ENCODE data around the gene CLBA1.
"Not testable (repeated sequence)": the region's sequence is repeated elsewhere in the genome, so short reads cannot be mapped to it uniquely, and the experiment has no call there.

CLBA1 gene

DNA sequence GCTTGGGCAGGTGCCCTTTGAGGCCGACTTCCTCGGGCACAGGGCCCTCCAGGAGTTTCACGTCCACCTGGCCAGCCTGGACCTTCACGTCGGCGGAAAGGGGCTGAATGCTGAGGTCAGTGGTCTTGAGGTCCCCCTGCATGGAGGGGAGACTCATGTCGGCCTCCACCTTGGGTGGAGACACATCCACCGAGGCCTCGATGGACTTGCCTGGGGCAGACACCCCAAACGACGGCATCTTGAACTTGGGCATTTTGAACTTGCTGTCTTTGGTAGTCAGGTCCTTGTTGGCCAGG lies 36.9 kb upstream of the CLBA1 start:
- no peak for DNase-seq

DNA sequence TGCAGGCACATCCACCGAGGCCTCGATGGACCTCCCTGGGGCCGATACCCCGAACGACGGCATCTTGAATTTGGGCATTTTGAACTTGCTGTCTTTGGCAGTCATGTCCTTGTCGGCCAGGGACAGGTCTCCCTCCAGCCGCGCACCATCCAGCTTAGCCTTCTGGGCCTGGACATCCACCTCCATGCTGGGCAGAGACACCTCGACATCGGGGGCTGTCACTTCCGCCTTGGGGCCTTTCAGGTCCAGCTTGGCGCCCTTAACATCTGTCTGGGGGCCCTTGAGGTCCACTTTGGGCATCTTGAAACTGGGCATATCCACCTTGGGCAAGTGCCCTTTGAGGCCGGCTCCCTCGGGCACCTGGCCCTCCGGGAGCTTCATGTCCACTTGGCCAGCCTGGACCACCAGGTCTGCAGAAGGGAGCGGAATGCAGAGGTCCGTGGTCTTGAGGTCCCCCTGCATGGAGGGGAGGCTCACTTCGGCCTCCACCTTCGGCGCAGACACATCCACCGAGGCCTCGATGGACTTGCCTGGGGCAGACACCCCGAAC lies 36.1 kb upstream of the CLBA1 start:
- DNase-seq = not testable (repeated sequence)

DNA sequence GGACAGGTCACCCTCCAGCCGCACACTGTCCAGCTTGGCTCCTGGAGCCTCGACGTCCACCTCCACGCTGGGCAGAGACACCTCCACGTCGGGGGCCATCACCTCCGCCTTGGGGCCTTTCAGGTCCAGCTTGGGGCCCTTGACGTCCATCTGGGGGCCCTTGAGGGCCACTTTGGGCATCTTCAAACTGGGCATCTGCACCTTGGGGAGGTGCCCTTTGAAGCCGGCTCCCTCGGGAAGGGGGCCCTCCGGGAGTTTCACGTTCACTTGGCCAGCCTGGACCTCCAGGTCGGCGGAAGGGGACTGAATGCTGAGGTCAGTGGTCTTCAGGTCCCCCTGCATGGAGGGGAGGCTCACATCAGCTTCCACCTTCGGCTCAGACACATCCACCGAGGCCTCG lies 35.6 kb upstream of the CLBA1 start:
- DNase-seq = no peak

DNA sequence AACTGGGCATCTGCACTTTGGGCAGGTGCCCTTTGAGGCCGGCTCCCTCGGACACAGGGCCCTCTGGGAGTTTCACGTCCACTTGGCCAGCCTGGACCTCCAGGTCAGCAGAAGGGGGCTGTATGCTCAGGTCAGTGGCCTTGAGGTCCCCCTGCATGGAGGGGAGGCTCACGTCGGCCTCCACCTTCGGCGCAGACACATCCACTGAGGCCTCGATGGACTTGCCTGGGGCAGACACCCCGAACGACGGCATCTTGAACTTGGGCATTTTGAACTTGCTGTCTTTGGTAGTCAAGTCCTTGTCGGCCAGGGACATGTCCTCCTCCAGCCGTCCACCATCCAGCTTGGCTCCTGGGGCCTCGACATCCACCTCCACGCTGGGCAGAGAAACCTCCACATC lies 34.9 kb upstream of the CLBA1 start:
- DNase-seq = not testable (repeated sequence)

DNA sequence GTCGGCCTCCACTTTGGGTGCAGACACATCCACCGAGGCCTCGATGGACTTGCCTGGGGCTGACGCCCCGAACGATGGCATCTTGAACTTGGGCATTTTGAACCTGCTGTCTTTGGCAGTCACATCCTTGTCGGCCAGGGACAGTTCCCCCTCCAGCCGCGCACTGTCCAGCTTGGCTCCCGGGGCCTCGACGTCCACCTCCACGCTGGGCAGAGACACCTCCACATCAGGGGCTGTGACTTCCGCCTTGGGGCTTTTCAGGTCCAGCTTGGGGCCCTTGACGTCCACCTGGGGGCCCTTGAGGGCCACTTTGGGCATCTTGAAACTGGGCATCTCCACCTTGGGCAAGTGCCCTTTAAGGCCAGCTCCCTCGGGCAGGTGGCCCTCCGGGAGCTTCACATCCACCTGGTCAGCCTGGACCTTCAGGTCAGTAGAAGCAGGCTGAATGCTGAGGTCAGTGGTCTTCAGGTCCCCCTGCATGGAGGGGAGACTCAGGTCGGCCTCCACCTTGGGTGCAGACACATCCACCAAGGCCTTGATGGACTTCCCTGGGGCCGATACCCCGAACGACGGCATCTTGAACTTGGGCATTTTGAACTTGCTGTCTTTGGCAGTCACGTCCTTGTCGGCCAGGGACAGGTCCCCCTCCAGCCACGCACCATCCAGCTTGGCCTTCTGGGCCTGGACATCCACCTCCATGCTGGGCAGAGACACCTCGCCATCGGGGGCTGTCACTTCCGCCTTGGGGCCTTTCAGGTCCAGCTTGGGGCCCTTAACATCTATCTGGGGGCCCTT lies 33.5 kb upstream of the CLBA1 start:
- not testable (repeated sequence) for DNase-seq

DNA sequence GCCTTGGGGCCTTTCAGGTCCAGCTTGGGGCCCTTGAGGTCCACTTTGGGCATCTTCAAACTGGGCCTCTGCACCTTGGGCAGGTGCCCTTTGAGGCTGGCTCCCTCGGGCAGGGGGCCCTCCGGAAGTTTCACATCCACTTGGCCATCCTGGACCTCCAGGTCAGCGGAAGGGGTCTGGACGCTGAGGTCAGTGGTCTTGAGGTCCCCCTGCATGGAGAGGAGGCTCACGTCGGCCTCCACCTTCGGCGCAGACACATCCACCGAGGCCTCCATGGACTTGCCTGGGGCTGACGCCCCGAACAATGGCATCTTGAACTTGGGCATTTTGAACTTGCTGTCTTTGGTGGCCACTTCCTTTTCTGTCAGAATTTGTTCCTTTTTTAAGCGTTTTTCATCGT lies 32.5 kb upstream of the CLBA1 start:
- no peak for DNase-seq

DNA sequence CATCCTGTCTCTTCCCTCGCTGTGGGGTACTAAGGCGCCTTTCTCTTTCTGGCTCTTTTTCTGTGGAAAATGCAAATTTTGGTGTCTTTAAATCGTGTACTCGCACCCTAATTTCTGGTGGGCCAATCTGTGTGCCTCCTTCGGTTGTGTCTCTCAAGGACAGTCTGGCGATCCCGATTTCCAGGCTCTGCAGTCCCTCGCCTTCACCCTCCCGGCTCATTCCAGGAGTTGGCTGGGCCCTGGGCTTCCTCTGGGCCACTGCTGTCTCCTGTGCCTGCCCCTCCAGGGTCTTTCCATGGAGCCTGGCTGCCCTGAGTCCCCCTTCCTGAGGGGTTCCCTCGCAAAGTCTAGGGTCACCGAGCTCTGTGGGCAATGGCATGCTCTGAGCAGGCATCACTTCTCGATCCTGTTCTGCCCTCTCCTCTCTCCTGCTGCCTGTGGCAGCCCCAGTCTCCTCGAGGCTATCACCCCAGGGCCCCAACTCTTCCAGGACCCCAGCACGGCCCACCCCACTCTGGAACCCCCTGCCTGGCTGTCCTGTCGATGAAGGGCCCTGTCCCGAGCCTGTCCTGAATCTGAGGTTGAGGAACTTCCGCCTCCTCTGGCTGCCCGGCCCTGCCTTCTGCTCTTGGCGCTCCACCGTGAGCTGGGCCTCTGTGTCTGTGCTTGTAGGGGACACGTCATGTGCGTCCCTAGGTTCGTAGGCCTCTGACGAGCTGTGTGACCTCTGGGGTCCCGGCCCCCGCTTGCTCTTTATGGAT lies 31.5 kb upstream of the CLBA1 start:
- DNase-seq = no peak

DNA sequence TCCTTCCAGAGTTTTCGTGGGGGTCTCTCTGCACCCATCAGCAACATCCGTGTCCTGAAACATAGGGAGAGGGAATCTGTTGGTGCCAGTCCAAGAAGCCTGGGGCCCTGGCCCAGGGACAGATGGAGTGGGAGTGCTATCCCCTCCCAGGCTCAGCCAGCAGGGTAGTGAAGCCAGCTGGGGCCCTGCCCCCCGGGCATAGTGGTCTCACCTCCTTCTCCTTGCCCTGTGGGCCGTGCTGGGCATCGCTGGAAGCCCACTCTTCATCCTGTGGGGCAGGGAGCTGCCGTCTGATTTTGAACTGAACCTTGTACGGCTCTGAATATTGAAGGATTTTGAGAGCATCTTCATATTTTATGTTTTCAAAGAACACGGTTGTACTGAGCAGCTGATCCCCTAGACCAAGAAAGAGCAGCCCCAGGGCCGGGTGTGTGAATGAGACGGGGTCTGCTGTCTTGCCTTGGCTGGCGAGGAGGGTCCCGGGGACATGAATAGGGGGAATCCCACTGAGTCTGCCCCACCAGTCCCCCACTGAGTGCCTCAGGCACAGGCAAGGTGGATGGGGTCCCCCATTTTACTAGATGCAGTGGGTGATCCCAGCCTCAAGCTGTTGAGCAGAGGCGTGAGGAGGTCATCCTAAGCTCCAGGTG lies 30.7 kb upstream of the CLBA1 start:
- no peak for DNase-seq

DNA sequence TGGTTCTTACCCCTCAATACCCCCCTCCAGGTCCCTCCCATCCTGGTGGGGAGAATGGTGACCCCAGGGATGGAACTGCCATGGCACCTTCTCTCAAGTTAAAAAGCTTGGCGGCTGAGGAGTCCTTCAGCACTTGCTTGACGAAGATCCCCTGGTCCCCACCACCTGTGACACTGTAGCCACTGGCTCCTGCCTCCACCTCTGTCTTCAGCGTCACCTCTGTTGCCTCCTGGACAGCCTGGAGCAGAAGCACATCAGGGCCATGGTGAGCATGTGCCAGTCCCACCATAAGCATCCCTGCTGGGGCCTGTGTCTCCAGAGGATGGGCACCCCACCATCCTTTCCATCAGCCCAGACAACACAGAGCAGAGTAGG lies 30.2 kb upstream of the CLBA1 start:
- no peak for DNase-seq

DNA sequence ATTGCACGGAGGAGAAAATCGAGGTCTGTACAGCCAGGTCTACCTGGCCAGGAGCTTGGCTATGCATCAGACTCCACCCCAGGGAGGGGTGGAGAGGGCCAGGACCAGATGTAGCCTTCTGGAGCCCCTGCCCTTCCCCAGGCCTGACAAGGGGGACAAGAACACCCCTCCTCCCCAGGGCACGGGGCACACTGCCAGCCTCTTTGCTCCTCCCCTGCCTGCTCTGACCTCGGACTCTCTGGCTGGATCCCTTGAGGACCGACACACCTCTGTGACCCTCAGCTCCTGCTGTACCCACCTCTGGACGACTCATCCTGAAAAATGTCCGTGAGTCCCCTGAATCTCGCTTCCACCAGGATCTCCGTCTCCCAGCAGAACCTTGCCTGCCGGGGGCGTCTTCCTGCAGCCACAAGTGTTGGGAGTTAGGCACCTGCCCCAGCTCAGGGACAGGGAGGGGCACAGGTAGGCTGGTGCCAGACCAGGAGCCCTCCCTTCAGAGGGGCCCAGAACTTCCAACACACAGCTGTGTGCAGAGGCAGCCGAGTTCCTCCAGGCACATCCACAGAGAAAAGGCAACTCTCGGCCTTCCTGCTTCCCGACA lies 29.2 kb upstream of the CLBA1 start:
- no peak for DNase-seq

DNA sequence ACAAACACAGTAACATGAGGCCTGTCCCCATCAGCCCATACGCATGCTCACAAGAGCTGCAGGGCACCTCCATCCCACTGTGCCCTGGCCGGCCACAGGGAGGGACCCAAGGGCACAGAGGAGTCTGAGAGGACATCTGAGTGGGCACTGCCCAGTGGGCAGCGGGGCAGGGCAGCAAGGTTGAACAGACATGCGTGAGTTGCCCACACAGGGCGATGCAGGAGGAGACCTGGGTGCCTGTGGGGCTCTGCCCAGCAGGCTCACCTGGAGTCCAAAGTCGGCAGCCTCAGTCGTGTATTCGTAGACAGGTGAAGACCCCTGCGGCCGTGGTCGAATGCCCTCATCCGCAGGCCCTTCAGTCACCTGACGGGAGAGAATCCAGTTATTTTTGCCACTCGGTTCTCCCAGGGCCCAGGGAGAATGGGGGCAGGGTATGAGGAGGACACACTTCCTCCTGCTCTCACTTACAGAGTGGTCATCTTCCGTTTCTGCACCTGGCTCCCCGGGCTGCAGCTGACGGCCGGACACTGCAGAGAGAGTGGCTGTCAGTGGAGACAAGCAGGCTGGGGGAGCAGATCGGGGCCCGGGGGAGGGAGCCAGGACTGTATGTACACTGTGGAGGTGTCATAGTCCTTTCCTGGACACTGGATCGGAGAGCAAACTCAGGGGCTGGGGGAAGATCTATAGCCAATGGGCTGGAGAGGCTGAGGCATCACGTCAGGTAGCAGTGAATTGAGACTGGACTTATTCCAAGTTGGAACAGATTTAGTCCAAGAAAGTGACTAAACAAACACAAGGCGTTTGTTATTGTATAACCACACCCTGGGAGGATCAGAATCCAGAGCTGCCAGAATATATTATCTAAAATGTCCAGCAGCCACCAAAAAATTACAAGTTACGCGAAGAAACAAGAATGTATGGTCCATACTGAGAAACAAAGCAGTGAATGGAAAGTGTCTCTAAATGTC lies 28.2 kb upstream of the CLBA1 start:
- DNase-seq = no peak

DNA sequence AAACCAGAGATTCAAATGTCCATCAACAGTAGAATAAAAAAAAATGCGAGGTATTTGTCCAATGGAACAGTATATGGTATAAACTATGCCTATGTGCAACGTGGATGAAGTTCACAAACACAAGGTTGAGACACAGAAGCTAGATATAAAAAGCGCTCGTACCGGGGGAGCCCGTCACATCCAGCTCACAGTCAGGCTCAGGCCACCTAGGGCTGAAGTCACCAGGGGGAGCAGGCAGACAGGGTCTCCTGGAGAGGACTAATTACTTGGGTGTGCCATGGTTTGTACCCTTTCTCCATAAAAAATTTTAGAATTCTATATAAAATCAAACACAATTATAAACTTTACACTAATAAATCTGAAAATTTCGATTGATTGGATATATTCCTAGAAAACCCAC lies 21.0 kb upstream of the CLBA1 start:
- DNase-seq = no peak

DNA sequence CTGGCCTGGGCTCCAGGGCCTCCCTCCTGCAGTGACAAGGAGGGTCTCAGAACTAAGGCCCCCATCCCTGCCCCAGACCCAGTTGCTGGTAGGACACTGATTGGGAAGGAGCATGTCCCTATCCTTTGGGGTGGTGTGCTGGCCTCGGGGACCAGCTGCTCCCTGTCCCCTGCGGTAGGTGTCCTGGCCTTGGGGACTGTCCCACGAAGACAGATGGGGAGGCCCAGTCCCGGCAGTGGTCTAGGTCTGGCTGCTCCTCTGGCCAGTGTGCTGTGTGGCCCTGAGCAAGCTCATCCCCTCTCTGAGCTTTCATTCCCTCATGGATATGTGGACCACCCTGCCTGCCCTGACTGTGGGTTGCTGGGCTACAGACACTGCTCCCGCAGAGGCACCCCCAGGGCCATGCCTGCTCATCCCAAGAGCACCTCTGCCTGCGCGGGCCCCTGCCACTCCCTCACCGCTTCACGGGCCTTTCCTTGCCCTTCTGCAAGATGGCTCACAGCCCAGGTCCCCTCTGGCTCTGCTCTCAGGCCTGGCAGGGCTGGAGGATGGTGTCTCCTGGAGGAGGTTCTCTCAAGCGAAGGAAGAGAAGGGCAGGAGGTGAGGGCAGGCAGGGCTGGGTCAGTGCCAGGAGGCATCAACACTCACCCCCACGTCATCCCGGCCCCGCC lies 19.9 kb upstream of the CLBA1 start:
- no peak for DNase-seq

DNA sequence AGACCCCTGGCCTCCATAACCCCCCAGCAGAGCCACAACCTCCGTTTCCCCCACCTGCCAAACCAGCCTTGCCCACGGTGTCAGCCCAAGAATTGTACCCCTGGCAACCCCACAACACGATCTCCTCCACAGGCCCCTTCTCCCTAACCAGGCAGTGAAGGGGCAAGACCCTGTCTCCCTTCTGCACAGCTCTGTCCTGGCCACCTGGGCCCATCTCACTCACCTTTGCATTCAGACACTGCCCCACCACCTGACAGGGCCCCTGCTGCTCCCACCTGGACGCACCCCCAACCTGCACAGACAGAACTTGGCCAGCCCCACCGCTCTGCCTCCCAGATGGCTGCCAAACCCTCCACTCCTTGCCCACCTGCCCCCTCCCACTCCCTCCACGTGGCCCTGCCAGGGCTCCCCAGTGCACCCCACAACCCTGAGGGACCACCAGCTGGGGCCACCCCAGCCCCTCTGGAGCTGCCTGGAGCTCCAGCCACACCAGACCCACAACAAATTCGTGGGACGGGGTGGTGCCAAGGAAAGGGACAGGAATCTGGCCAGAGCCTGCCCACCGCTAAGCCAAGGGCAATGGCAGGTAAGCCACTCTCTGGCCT lies 19.2 kb upstream of the CLBA1 start:
- DNase-seq = no peak

DNA sequence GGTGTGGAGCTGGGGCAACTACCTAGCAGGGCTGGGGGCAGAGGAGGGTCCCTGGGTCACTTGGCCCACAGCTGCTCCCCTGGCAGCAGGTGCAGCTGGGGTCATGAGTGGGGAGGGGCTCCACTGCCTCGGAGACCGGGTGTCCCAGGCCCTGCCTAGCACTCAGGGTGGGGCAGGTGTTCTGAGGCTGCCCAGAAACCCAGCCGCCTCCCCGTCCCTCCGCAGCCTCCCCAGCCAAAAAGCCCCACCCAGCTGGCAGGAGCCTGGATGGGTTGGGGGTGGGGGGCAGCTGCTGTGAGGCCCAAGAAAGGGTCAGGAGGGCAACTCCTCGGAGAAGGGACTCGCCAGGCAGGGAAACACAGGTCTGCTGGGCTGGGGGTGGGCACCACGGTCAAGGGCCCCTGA lies 18.6 kb upstream of the CLBA1 start:
- no peak for DNase-seq

DNA sequence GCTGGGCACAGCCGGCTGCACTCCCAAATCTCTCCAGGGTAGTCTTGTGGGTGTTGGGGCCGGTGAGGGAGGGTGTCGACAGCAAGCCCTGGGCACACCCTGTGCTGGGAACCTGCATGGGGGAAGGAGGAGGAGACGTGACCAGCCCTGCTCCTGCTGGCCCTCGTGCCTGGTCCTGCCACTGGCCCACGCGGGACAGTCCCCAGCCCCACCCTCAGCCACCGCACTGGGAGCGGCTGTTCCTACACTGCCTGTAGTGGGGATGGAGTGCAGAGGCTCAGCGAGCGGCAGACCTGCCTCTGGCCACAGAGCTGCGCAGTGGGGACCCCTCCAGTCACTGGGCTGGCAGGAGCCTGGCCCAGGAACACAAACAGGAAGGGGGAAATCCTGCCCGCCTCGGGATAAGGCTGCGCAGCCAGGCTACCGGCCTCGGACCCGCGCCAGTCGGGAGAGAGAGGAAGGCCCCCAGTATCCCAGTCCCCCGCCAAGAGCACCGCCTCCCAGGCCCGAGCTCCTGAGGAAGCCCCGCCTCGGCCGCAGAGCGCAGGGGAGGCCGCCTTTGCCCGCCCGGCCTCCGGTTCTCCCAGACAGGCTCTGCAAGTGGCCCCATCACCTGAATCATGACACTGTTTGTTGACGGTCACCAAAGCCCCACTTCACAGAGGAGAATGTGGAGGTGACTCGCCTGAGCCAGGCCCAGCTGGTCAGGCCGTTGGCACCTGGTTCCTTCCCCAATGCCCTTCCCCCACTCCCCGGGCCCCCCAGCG lies 18.0 kb upstream of the CLBA1 start:
- no peak for DNase-seq

DNA sequence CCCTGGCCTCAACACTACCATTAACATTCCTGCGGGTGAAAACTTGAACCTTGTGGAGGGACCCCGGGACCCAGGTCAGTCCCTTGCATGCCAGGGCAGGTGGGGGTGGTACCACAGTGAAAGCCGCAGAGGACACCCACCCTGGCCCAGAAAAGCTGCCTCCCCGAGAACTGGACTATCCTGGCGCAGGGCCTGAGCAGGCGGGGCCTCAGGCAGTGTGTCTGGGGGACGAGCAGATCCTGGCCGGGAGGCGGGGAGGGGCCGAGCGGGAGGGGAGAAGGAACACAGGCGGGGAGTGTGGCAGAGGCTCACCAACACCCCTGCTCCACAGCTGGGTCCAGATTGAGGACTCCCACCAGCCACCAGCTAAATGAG lies 17.4 kb upstream of the CLBA1 start:
- no peak for DNase-seq

DNA sequence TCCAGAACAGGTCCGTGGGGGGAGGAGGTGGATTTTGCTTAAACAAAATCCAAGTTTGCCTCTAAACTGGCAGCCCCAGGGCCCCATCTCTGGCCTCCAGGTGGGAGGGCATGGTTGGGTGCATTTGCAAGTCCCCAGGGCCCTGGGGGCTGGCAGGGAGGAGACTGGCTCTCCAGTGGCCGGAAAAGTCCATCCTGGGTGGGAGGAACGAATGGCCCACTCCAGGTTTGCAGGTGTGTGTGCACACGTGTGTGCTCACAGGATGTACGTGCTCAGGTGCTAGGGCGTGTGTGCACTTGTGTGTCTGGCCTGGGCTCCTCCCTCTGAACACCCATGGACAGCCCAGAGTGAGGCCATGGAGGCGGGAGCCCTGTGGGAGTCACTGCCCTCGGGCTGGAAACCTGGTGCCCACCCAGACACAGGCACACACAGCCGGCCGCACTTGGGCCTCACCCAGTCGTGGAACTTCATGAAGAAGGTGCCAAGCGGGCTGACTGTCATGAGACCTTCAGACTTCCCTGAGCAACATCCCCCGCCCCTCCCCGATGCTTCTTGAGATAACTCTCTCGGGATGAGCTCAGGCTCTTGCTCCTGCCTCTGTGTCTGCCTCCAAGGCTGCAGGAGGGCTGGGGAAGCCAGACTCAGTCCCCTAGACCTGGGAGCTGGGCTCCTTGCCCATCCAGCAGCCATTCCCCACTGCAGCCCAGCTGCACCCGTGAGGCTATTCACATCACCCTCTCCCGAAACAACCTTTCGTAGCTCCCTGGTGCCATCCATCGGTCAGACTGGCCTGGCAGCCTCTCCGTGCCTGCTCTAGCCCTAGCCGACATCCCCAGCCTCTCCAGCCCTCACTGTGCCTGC lies 16.8 kb upstream of the CLBA1 start:
- DNase-seq = no peak

DNA sequence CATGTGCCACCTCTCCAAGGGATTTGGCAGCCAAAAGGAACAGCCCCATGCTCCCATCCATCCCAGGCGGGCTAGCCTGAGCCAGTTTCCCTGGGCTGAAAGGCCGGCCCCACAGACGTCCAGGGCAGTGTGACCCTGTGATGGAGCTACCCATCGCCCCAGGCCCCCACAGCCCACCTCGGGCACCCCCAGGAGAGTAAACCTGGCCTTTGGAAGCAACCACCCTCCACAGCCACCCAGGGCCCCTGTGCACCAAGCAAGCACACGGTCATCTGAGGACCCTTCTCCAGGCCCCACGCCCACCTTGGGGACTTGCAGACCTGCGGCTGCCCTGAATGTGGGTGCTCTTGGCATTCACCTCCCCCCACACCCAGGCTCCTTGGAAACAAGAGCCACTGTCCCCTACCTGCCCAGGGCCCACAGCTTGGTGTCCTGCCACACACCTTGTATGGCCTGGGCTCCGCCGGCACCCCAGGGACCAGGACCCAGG lies 15.8 kb upstream of the CLBA1 start:
- no peak for DNase-seq

Measured in activated CD4-positive, alpha-beta T cell treated with anti-CD3 and anti-CD28 coated beads for 4 hours (primary cell).